Measurements from ENCODE around the gene HIRIP3.
"Not testable (repeated sequence)": the region's sequence is repeated elsewhere in the genome, so short reads cannot be mapped to it uniquely, and the experiment has no call there.

The HIRIP3 gene

GRCh38 chr16:30016555-30017276, 21.3 kb upstream of the HIRIP3 start:
- DNase-seq (ENCODE audit: low spot score) = no peak

- DNase-seq (ENCODE audit: low spot score) = not testable (repeated sequence)
Measured at GRCh38 chr16:30015450-30015849, 20.0 kb upstream of the HIRIP3 start.

- DNase-seq (ENCODE audit: low spot score) = not testable (repeated sequence)
Measured at GRCh38 chr16:30012598-30012997, 17.2 kb upstream of the HIRIP3 start.

- no peak for DNase-seq (ENCODE audit: low spot score)
Measured at GRCh38 chr16:30011714-30012504, 16.5 kb upstream of the HIRIP3 start.

- DNase-seq (ENCODE audit: low spot score) = peak; percentile 53
Measured at GRCh38 chr16:30010844-30011713, 15.7 kb upstream of the HIRIP3 start, which contains the start of gene DOC2A. Gene DOC2A (minus strand): TSS chr16:30011027. CDS start chr16:30010222, 805 bp downstream.

GRCh38 chr16:30009990-30010843, 14.8 kb upstream of the HIRIP3 start:
- no peak for DNase-seq (ENCODE audit: low spot score)

- no peak for DNase-seq (ENCODE audit: low spot score)
Measured at GRCh38 chr16:30009085-30009862, 13.9 kb upstream of the HIRIP3 start.

GRCh38 chr16:30007378-30007895, 12.0 kb upstream of the HIRIP3 start:
- no peak for DNase-seq (ENCODE audit: low spot score)

GRCh38 chr16:30006659-30007377, 11.4 kb upstream of the HIRIP3 start:
- DNase-seq (ENCODE audit: low spot score) = no peak

- DNase-seq (ENCODE audit: low spot score) = no peak
Measured at GRCh38 chr16:30006095-30006473, 10.7 kb upstream of the HIRIP3 start.

GRCh38 chr16:30005341-30006094, 10.1 kb upstream of the HIRIP3 start:
- DNase-seq (ENCODE audit: low spot score) = peak; percentile 87

- no peak for DNase-seq (ENCODE audit: low spot score)
Measured at GRCh38 chr16:30004811-30005242, 9.4 kb upstream of the HIRIP3 start.

GRCh38 chr16:30004424-30004776, 9.0 kb upstream of the HIRIP3 start:
- no peak for DNase-seq (ENCODE audit: low spot score)

GRCh38 chr16:30003670-30004423, 8.4 kb upstream of the HIRIP3 start:
- no peak for DNase-seq (ENCODE audit: low spot score)

- no peak for DNase-seq (ENCODE audit: low spot score)
Measured at GRCh38 chr16:30002614-30003346, 7.4 kb upstream of the HIRIP3 start.

- DNase-seq (ENCODE audit: low spot score) = no peak
Measured at GRCh38 chr16:30000735-30001631, 5.6 kb upstream of the HIRIP3 start.
